CD4-positive, alpha-beta T cell treated with Interleukin-6 for 4 hours (primary cell): ENCODE measurements around the gene CBLN3.

Source experiments
- DNase-seq: peaks from one replicate; pipeline ENCODE4 v3.0.0-alpha.2; 2020; ENCODE audit warnings: mixed read lengths

The CBLN3 gene

GRCh38 chr14:24378981-24379906 is 50.2 kb downstream of the CBLN3 start:
- DNase-seq: no peak

- no peak for DNase-seq
These were observed 51.1 kb downstream of the CBLN3 start for GRCh38 chr14:24378327-24378726.

- DNase-seq: no peak
These were observed 51.8 kb downstream of the CBLN3 start for GRCh38 chr14:24377657-24378056.

- DNase-seq: no peak
These were observed 52.3 kb downstream of the CBLN3 start for GRCh38 chr14:24377126-24377525.
